H54 (cell line): Measurements from ENCODE around the gene GFRAL.
A peak's percentile ranks its signal among the peaks of the same experiment; 100 is the strongest.

Experiments used
- DNase-seq: peaks from one replicate; pipeline ENCODE4 v3.0.0; 2011; ENCODE audit warnings: low spot score, mixed read lengths; ENCODE audit not compliant: insufficient read length
- FAIRE-seq: peaks from 3 replicates; lab custom pipeline; 2011; peaks lifted over from hg19 to GRCh38; lab: Jason Lieb, UNC
- POLR2A ChIP-seq: IDR thresholded peaks from 2 replicates; pipeline ENCODE4 v1.6.1; 2011; ENCODE audit warnings: low read depth, mild to moderate bottlenecking, low read length

Gene GFRAL

GRCh38 chr6:55448451-55448850 lies 121.2 kb downstream of the GFRAL start:
- DNase-seq (no peak), FAIRE-seq (peak; percentile 58)
- TF ChIP-seq POLR2A, result no peak

- TF ChIP-seq POLR2A, result no peak
- DNase-seq (no peak), FAIRE-seq (no peak)
These were observed 122.0 kb downstream of the GFRAL start for GRCh38 chr6:55449225-55449624.

GRCh38 chr6:55450005-55450404 lies 122.7 kb downstream of the GFRAL start:
- DNase-seq, result no peak
- TF ChIP-seq POLR2A, result no peak
- FAIRE-seq, result no peak
